Right lobe of liver (tissue), 6 donors: ENCODE measurements around the gene PVALB. TPM values are rescaled to one million over a fixed set of nuclear protein-coding genes. Genes with fewer than 3 reads are reported as not detected.

ENCODE experiments used
- ATAC-seq, 4 donors: fragments of 200-7000 bp; cut with Tn5 transposase; one replicate each; pipeline ENCODE4 v1.9.1; 2020; ENCODE audit warnings: mild to moderate bottlenecking in 4 of 4, moderate library complexity in 4 of 4
- DNase-seq, 3 donors: peaks; one replicate each; pipeline ENCODE4 v3.0.0-alpha.2; 2020
- H3K27ac ChIP-seq, 3 donors: fragments of 200-600 bp; one replicate each; pipeline ENCODE4 v1.8.0; 2022
- H3K27me3 ChIP-seq, 2 donors: fragments of 200-600 bp; one replicate each; pipeline ENCODE4 v1.8.0; 2022
- H3K36me3 ChIP-seq, 4 donors: fragments of 200-600 bp; sonication (generic) in 1 of 4; one replicate each; pipeline versions ENCODE4 v1.5.1 to v1.8.0; 2017 to 2022; ENCODE audit warnings: control low read depth in 1 of 4
- H3K4me1 ChIP-seq, 4 donors: fragments of 200-600 bp; sonication (generic) in 1 of 4; one replicate each; pipeline versions ENCODE4 v1.5.1 to v1.8.0; 2017 to 2022; ENCODE audit warnings: control low read depth in 1 of 4
- H3K4me3 ChIP-seq, 3 donors: fragments of 200-600 bp; one replicate each; pipeline ENCODE4 v1.8.0; 2022
- H3K9me3 ChIP-seq, 4 donors: fragments of 200-600 bp; sonication (generic) in 1 of 4; one replicate each; pipeline versions ENCODE4 v1.5.1 to v1.8.0; 2017 to 2022; ENCODE audit warnings: control low read depth in 1 of 4
- POLR2A ChIP-seq: fragments of 450-650 bp; IDR thresholded peaks from one replicate; pipeline ENCODE4 v1.6.1; 2017; ENCODE audit warnings: antibody characterized with exemption, mild to moderate bottlenecking
- WGBS: methylation state at CpG from one replicate; pipeline ENCODE4 v1.1.6; 2018; ENCODE audit warnings: low coverage, low lambda C conversion rate; ENCODE audit not compliant: insufficient coverage; ENCODE audit errors: missing lambda C conversion rate; 5-methylcytosine and 5-hydroxymethylcytosine counted together
- intact Hi-C, 2 donors: fragments of 100-400 bp; cut with DNase I; formaldehyde crosslinking; loops; one replicate each; pipeline versions ENCODE4 v1.11.2 to v1.14.1; 2022
- total RNA-seq, 6 experiments: library from RNA; depleted of rRNA in 2 of 6; stranded (reverse); fragments of >200 nt in 2 of 6; fragmentation: NEBNext Ultra II Directional in 3 of 6; extraction: Animal tissue kit (Norgen Biotek cat#: 25700) in 3 of 6; gene quantifications; one replicate each; pipeline versions ENCODE4 v1.1.0 to v1.2.4, GENCODE V29; 2016 to 2023
- TF ChIP-seq, protein P1 (sequence below), 4 donors: fragments of 200-600 bp in 3 of 4; fragments of 450-650 bp in 1 of 4; IDR thresholded peaks; one replicate each; pipeline versions ENCODE4 v1.5.1 to v1.8.0; 2016 to 2022; ENCODE audit warnings: antibody characterized with exemption in 4 of 4, mild to moderate bottlenecking in 2 of 4
- donor health status: DM: no; HTN: yes; CAD: no.
- donor health status: DM: no; HTN: no; CAD: no.
- donor health status: DM: no; HTN: no; CAD: no.
- donor health status: DM: no; HTN: yes; CAD: no.
- donor health status: DM: no; HTN: yes; CAD: no.

The PVALB gene
- total RNA-seq, 6 experiments from 2014 or later: 0.59 to 1.7 (median 1.4) TPM; not detected in 2

DNA sequence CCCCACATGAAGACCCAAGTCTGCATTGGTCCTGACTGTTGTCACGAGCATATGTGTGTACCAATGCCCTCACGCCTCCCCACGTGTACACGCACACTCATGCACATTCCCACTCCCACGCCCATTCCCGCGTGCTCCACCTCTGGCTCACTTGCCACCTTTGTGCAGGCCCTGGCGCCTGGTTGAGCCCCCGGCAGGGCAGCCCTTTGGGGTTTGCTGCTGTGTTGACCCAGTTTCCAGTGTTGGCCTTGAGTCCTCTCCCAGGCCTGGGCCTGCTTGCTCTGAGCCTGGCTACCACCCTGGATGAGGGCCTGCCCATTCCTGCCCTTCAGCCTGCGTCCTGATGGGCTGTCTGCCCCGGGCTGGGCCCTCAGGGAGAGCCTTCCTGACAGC is 18.2 kb downstream of the PVALB start:
- Histone ChIP-seq H3K4me1 (no peaks in the 10 kb centered on the region), H3K9me3 (no peaks in the 10 kb centered on the region), H3K27me3 (no peaks in the 10 kb centered on the region), H3K27ac (no peak overlapping the region), H3K36me3 (no peaks in the 10 kb centered on the region), H3K4me3 (no peak overlapping the region)
- 81% methylated on average over 9 of the region's 11 CpGs for WGBS
- TF ChIP-seq POLR2A: no peak
- TF ChIP-seq, protein P1, sequence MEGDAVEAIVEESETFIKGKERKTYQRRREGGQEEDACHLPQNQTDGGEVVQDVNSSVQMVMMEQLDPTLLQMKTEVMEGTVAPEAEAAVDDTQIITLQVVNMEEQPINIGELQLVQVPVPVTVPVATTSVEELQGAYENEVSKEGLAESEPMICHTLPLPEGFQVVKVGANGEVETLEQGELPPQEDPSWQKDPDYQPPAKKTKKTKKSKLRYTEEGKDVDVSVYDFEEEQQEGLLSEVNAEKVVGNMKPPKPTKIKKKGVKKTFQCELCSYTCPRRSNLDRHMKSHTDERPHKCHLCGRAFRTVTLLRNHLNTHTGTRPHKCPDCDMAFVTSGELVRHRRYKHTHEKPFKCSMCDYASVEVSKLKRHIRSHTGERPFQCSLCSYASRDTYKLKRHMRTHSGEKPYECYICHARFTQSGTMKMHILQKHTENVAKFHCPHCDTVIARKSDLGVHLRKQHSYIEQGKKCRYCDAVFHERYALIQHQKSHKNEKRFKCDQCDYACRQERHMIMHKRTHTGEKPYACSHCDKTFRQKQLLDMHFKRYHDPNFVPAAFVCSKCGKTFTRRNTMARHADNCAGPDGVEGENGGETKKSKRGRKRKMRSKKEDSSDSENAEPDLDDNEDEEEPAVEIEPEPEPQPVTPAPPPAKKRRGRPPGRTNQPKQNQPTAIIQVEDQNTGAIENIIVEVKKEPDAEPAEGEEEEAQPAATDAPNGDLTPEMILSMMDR (IDR thresholded peaks at IDR 0.05): no peak
- DNase-seq (no peak), ATAC-seq (peak in 1 of 4 donors; percentile 12)
- intact Hi-C loops: loop anchor here in 1 of 2 donors (10.0 kb wide), 1 partner anchor 176 kb away; no protein-coding TSS in a partner anchor

DNA sequence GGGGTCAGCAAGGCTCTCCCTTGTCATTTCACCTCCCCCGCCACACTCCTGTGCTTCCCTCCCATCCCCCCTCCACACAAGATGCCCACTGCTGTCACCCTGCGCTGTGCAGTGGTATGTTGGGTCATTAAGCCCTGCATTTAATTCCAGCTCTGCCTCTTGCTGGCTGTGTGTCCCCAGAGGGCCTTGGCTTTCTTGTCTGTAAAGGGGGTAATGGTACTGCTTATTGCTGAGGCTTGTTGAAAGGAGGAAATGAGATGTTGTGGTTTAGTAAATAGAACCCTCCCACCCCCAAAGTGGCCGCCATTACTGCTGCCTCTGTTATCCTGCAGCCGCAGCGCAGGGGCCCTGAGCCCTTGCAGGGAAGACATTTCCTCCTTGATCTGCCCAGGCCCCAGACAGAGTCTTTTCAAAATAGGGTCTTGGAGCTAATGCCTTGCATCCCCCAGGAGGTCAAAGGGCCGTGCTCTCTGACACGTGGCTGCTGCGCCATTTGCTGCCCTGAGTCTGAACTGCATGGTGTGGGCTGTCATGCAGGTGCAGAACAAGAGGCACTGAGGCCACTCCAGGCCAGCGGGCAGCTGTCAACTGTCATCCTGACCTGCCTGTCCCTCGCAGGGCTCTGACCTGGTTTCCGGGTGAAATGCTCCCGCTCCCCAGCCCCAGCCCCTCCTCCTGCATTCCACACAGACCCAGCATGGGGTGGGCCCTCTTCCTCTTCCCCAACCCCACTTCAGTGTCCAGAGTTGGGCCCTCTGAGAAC is 18.7 kb downstream of the PVALB start:
- no peak overlapping the region for H3K4me3 ChIP-seq
- 73% methylated on average over 5 of the region's 12 CpGs for WGBS
- no peaks in the 10 kb centered on the region for H3K36me3 ChIP-seq
- ATAC-seq (peak in 1 of 4 donors; percentile 19), DNase-seq (no peak)
- no peaks in the 10 kb centered on the region for H3K4me1 ChIP-seq
- TF ChIP-seq POLR2A: no peak
- TF ChIP-seq, protein P1 (IDR thresholded peaks at IDR 0.05): no peak
- no peaks in the 10 kb centered on the region for H3K27me3 ChIP-seq
- H3K27ac ChIP-seq: no peak overlapping the region
- H3K9me3 ChIP-seq: no peaks in the 10 kb centered on the region
- intact Hi-C loops: loop anchor here in 1 of 2 donors (10.0 kb wide), 1 partner anchor 177 kb away; no protein-coding TSS in a partner anchor

DNA sequence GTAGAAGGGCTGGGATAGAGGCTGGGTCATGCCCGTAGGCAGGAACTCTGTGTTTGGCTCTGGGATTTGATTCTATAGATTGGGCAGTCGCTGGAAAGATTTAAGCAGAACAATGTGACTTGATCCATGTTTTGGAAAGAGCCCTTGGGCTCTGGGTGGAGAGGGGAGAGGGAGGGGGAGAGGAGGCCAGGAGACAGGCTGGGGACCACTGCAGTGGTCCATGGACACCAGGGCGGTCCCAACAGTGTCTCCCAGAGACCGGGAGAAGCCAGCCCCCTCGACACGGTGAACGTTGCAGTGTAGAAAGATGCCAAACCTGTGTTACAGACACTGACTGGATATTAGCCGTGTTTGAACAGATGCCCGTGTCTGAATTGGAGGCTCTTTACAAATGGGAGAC is 19.5 kb downstream of the PVALB start:
- H3K27me3 ChIP-seq: no peaks in the 10 kb centered on the region
- H3K36me3 ChIP-seq: no peaks in the 10 kb centered on the region
- 56% methylated on average over 3 of the region's 9 CpGs for WGBS
- no peaks in the 10 kb centered on the region for H3K9me3 ChIP-seq
- intact Hi-C loops: loop anchor here in 1 of 2 donors (10.0 kb wide), 1 partner anchor 177 kb away; no protein-coding TSS in a partner anchor
- DNase-seq (no peak), ATAC-seq (no peak)
- no peak overlapping the region for H3K4me3 ChIP-seq
- TF ChIP-seq POLR2A: no peak
- TF ChIP-seq, protein P1 (IDR thresholded peaks at IDR 0.05): no peak
- no peaks in the 10 kb centered on the region for H3K4me1 ChIP-seq
- H3K27ac ChIP-seq: no peak overlapping the region

DNA sequence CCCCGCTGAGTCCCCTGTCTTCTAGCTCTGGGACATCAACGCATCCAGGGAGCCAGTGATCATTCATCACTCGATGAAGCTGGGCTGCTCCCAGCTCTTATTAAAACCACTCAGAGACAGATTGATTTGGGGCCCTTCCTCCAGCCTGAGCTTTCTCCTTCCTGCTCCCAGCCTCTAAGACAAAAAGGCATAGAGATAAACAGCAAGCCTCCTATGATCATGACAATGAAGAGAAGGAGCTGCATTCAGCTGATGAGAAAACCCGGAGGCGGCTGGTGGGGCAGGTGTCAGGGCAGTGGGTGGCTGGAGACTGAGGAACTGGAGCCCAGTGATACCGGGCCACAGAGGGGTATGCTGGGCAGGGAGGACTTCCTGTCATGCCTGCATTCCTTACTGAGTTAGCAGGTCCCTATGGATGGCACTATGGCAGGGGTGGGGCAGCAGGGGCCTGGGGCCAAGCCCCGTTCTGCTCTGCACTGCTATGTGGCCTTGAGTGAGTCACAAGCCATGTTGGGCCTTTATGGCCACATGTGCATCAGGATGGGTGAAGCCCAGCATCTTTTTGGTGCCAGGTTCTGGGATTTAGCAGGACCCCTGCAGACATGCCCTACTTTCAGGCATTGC is 20.2 kb downstream of the PVALB start:
- Histone ChIP-seq H3K36me3 (no peaks in the 10 kb centered on the region), H3K4me3 (no peak overlapping the region), H3K27me3 (no peaks in the 10 kb centered on the region), H3K4me1 (no peaks in the 10 kb centered on the region), H3K9me3 (no peaks in the 10 kb centered on the region), H3K27ac (no peak overlapping the region)
- no peak for TF ChIP-seq POLR2A
- TF ChIP-seq, protein P1 (IDR thresholded peaks at IDR 0.05): no peak
- intact Hi-C loops: loop anchor here in 1 of 2 donors (10.0 kb wide), 1 partner anchor 178 kb away; no protein-coding TSS in a partner anchor
- no peak for ATAC-seq
- no peak for DNase-seq
- WGBS: 44% methylated on average over 7 of the region's 7 CpGs
